ENCODE results near the gene CDH4.

Gene CDH4

DNA sequence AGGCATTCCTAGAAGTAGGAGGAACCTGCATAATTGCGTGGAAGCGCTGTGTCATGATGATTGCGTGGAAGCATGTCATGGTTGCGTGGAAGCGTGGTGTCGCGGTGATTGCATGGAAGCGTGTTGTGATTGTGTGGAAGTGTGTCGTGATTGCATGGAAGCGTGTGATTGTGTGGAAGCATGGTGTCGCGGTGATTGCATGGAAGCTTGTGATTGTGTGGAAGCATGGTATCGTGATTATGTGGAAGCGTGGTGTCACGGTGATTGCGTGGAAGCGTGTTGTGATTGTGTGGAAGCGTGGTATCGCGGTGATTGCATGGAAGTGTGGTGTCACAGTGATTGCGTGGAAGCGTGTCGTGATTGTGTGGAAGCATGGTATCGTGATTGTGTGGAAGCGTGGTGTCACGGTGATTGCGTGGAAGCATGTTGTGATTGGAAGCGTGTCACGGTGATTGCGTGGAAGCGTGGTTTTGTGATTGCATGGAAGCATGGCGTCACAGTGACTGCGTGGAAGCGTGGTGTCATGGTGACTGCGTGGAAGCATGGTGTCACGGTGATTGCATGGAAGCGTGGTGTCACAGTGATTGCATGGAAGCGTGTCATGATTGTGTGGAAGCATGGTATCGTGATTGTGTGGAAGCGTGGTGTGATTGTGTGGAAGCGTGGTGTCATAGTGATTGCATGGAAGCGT, 667.8 kb downstream of the CDH4 start:
- TF ChIP-seq EZH2 (IDR thresholded peaks at IDR 0.05; ENCODE audit: borderline replicate concordance, low read depth, low read length, severe bottlenecking): no peak
- TF ChIP-seq, protein P1, sequence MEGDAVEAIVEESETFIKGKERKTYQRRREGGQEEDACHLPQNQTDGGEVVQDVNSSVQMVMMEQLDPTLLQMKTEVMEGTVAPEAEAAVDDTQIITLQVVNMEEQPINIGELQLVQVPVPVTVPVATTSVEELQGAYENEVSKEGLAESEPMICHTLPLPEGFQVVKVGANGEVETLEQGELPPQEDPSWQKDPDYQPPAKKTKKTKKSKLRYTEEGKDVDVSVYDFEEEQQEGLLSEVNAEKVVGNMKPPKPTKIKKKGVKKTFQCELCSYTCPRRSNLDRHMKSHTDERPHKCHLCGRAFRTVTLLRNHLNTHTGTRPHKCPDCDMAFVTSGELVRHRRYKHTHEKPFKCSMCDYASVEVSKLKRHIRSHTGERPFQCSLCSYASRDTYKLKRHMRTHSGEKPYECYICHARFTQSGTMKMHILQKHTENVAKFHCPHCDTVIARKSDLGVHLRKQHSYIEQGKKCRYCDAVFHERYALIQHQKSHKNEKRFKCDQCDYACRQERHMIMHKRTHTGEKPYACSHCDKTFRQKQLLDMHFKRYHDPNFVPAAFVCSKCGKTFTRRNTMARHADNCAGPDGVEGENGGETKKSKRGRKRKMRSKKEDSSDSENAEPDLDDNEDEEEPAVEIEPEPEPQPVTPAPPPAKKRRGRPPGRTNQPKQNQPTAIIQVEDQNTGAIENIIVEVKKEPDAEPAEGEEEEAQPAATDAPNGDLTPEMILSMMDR (IDR thresholded peaks at IDR 0.05; ENCODE audit: borderline replicate concordance, extremely low read depth, low read length, poor library complexity, severe bottlenecking): no peak
- no peak for ATAC-seq (ENCODE audit: insufficient read depth, low read depth)

GRCh38 chr20:61922411-61922810, 670.4 kb downstream of the CDH4 start:
- no peaks in the 10 kb centered on the region for H3K36me3 ChIP-seq (ENCODE audit: insufficient read depth, low read length)
- no peaks in the 10 kb centered on the region for H3K27me3 ChIP-seq (ENCODE audit: insufficient read depth, low read length, poor library complexity)
- H4K20me1 ChIP-seq (ENCODE audit: insufficient read depth, low read length): no peaks in the 10 kb centered on the region; the same call in 1 of the 2 replicates
- H2AFZ ChIP-seq (ENCODE audit: low read depth, low read length): no peak overlapping the region
- H3K4me3 ChIP-seq (ENCODE audit: low read depth in 1 of 2, low read length in 2 of 2): no peak overlapping the region
- no peaks in the 10 kb centered on the region for H3K4me1 ChIP-seq (ENCODE audit: insufficient read depth, low read length)
- H3K4me2 ChIP-seq (ENCODE audit: insufficient read depth, low read length): no peak overlapping the region
- DNase-seq (no peak), ATAC-seq (ENCODE audit: insufficient read depth, low read depth) (no peak)
- TF ChIP-seq, protein P1 (IDR thresholded peaks at IDR 0.05; ENCODE audit: borderline replicate concordance, extremely low read depth, low read length, poor library complexity, severe bottlenecking): no peak
- no peak for TF ChIP-seq EZH2 (IDR thresholded peaks at IDR 0.05; ENCODE audit: borderline replicate concordance, low read depth, low read length, severe bottlenecking)
- no peaks in the 10 kb centered on the region for H3K9me3 ChIP-seq (ENCODE audit: insufficient read depth, low read length, severe bottlenecking)
- H3K9ac ChIP-seq (ENCODE audit: low read depth, low read length): no peak overlapping the region
- no peak overlapping the region for H3K27ac ChIP-seq (ENCODE audit: low read length)
- no peaks in the 10 kb centered on the region for H3K79me2 ChIP-seq (ENCODE audit: insufficient read depth, low read length)

More for the DNA sequence above, 667.8 kb downstream of the CDH4 start:
- Histone ChIP-seq H3K36me3 (ENCODE audit: insufficient read depth, low read length) (no peaks in the 10 kb centered on the region), H3K79me2 (ENCODE audit: insufficient read depth, low read length) (no peaks in the 10 kb centered on the region), H3K9me3 (ENCODE audit: insufficient read depth, low read length, severe bottlenecking) (no peaks in the 10 kb centered on the region), H3K27me3 (ENCODE audit: insufficient read depth, low read length, poor library complexity) (no peaks in the 10 kb centered on the region), H3K4me2 (ENCODE audit: insufficient read depth, low read length) (no peak overlapping the region), H2AFZ (ENCODE audit: low read depth, low read length) (no peak overlapping the region), H3K4me1 (ENCODE audit: insufficient read depth, low read length) (no peaks in the 10 kb centered on the region), H3K27ac (ENCODE audit: low read length) (no peak overlapping the region), H4K20me1 (ENCODE audit: insufficient read depth, low read length) (no peaks in the 10 kb centered on the region; the same call in 1 of the 2 replicates), H3K4me3 (ENCODE audit: low read depth in 1 of 2, low read length in 2 of 2) (no peak overlapping the region), H3K9ac (ENCODE audit: low read depth, low read length) (no peak overlapping the region)
- no peak for DNase-seq

- Histone ChIP-seq H3K9ac (ENCODE audit: low read depth, low read length) (no peak overlapping the region), H3K79me2 (ENCODE audit: insufficient read depth, low read length) (no peaks in the 10 kb centered on the region), H4K20me1 (ENCODE audit: insufficient read depth, low read length) (peaks cover under 1% of the 10 kb centered on the region; the same call in 1 of the 2 replicates), H2AFZ (ENCODE audit: low read depth, low read length) (no peak overlapping the region), H3K4me3 (ENCODE audit: low read depth in 1 of 2, low read length in 2 of 2) (no peak overlapping the region), H3K27ac (ENCODE audit: low read length) (no peak overlapping the region), H3K4me1 (ENCODE audit: insufficient read depth, low read length) (no peaks in the 10 kb centered on the region), H3K36me3 (ENCODE audit: insufficient read depth, low read length) (no peaks in the 10 kb centered on the region), H3K9me3 (ENCODE audit: insufficient read depth, low read length, severe bottlenecking) (no peaks in the 10 kb centered on the region), H3K4me2 (ENCODE audit: insufficient read depth, low read length) (no peak overlapping the region), H3K27me3 (ENCODE audit: insufficient read depth, low read length, poor library complexity) (no peaks in the 10 kb centered on the region)
- TF ChIP-seq, protein P1 (IDR thresholded peaks at IDR 0.05; ENCODE audit: borderline replicate concordance, extremely low read depth, low read length, poor library complexity, severe bottlenecking): no peak
- TF ChIP-seq EZH2 (IDR thresholded peaks at IDR 0.05; ENCODE audit: borderline replicate concordance, low read depth, low read length, severe bottlenecking): no peak
- DNase-seq: no peak
- no peak for ATAC-seq (ENCODE audit: insufficient read depth, low read depth)
These were observed 670.9 kb downstream of the CDH4 start for GRCh38 chr20:61922936-61923335.
